HG03135 (cell line): ENCODE results near the gene MYH9.

Experiments
- ATAC-seq: cut with Tn5 transposase; IDR thresholded peaks from one replicate; pipeline ENCODE4 v1.9.1; 2021; ENCODE audit warnings: mild to moderate bottlenecking, moderate library complexity; ENCODE audit not compliant: unreplicated experiment

The MYH9 gene

GRCh38 chr22:36369004-36369921 is 18.5 kb downstream of the MYH9 start:
- ATAC-seq: no peak

GRCh38 chr22:36368359-36368983 is 19.3 kb downstream of the MYH9 start:
- ATAC-seq: no peak

- no peak for ATAC-seq
Observed at GRCh38 chr22:36367479-36367878, 20.3 kb downstream of the MYH9 start.

- no peak for ATAC-seq
Observed at GRCh38 chr22:36367066-36367465, 20.7 kb downstream of the MYH9 start.

GRCh38 chr22:36366291-36366708 is 21.5 kb downstream of the MYH9 start:
- ATAC-seq: no peak

GRCh38 chr22:36365020-36365411 is 22.8 kb downstream of the MYH9 start:
- ATAC-seq: no peak

- ATAC-seq: no peak
Observed at GRCh38 chr22:36364255-36365019, 23.3 kb downstream of the MYH9 start.

- no peak for ATAC-seq
Observed at GRCh38 chr22:36363349-36363981, 24.3 kb downstream of the MYH9 start.

- no peak for ATAC-seq
Observed at GRCh38 chr22:36362932-36363331, 24.8 kb downstream of the MYH9 start.

- no peak for ATAC-seq
Observed at GRCh38 chr22:36362075-36362474, 25.7 kb downstream of the MYH9 start.

GRCh38 chr22:36360871-36361383 is 26.8 kb downstream of the MYH9 start:
- no peak for ATAC-seq

GRCh38 chr22:36360011-36360410 is 27.8 kb downstream of the MYH9 start:
- no peak for ATAC-seq

GRCh38 chr22:36359470-36359996 is 28.2 kb downstream of the MYH9 start:
- ATAC-seq: no peak

GRCh38 chr22:36358533-36359469 is 29.0 kb downstream of the MYH9 start:
- no peak for ATAC-seq

GRCh38 chr22:36356708-36357624 is 30.8 kb downstream of the MYH9 start:
- ATAC-seq: no peak

GRCh38 chr22:36355894-36356293 is 31.9 kb downstream of the MYH9 start:
- no peak for ATAC-seq

GRCh38 chr22:36355362-36355761 is 32.4 kb downstream of the MYH9 start:
- ATAC-seq: no peak

GRCh38 chr22:36352803-36353507 is 34.8 kb downstream of the MYH9 start:
- ATAC-seq: no peak
